ENCODE data around the gene INO80E.

DNA sequence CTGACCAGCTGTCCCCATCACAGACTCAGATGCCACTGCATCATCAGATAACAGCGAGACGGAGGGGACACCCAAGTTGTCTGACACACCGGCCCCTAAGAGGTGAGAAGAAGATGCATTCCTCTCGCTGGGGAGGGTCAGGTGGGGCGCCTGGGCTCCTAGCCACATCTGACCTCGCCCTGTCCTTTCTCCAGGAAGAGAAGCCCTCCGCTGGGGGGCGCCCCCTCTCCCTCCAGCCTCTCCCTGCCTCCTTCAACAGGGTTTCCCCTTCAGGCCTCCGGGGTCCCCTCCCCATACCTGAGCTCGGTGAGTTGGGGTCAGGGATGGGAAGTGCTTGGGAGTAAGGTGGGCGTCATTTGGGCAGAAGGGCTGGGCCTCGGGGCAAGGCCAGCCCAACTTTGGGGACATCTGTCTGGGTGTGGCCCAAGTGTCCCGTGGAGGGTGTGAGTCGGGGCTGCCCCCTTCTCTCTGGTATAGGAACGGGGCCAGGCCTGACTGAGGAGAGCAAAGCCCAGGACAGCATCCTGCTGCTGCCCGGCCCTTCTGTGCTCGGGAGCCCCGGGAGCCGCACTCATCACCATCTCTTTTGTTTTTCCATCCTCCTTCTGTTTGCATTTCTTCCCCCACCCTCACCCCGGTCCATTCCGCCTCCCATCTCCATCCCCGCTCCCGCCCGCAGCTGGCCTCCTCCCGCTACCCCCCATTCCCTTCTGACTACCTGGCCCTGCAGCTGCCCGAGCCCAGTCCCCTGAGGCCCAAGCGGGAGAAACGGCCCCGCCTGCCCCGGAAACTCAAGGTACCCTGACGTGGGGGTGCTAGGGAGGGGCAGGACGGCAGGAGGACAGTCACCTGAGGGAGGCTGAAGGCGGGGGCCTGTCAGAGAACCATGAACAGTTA is 4.9 kb downstream of the INO80E start:
- no peak for TF ChIP-seq POLR2AphosphoS5 (IDR thresholded peaks at IDR 0.05; ENCODE audit: low read depth)
- TF ChIP-seq, protein P1, sequence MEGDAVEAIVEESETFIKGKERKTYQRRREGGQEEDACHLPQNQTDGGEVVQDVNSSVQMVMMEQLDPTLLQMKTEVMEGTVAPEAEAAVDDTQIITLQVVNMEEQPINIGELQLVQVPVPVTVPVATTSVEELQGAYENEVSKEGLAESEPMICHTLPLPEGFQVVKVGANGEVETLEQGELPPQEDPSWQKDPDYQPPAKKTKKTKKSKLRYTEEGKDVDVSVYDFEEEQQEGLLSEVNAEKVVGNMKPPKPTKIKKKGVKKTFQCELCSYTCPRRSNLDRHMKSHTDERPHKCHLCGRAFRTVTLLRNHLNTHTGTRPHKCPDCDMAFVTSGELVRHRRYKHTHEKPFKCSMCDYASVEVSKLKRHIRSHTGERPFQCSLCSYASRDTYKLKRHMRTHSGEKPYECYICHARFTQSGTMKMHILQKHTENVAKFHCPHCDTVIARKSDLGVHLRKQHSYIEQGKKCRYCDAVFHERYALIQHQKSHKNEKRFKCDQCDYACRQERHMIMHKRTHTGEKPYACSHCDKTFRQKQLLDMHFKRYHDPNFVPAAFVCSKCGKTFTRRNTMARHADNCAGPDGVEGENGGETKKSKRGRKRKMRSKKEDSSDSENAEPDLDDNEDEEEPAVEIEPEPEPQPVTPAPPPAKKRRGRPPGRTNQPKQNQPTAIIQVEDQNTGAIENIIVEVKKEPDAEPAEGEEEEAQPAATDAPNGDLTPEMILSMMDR (IDR thresholded peaks at IDR 0.05; ENCODE audit: insufficient read depth, low read length), result no peak
- TF ChIP-seq, protein P2, sequence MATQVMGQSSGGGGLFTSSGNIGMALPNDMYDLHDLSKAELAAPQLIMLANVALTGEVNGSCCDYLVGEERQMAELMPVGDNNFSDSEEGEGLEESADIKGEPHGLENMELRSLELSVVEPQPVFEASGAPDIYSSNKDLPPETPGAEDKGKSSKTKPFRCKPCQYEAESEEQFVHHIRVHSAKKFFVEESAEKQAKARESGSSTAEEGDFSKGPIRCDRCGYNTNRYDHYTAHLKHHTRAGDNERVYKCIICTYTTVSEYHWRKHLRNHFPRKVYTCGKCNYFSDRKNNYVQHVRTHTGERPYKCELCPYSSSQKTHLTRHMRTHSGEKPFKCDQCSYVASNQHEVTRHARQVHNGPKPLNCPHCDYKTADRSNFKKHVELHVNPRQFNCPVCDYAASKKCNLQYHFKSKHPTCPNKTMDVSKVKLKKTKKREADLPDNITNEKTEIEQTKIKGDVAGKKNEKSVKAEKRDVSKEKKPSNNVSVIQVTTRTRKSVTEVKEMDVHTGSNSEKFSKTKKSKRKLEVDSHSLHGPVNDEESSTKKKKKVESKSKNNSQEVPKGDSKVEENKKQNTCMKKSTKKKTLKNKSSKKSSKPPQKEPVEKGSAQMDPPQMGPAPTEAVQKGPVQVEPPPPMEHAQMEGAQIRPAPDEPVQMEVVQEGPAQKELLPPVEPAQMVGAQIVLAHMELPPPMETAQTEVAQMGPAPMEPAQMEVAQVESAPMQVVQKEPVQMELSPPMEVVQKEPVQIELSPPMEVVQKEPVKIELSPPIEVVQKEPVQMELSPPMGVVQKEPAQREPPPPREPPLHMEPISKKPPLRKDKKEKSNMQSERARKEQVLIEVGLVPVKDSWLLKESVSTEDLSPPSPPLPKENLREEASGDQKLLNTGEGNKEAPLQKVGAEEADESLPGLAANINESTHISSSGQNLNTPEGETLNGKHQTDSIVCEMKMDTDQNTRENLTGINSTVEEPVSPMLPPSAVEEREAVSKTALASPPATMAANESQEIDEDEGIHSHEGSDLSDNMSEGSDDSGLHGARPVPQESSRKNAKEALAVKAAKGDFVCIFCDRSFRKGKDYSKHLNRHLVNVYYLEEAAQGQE (IDR thresholded peaks at IDR 0.05; ENCODE audit: insufficient replicate concordance, low read depth), result no peak
